ENCODE results near the gene CAPNS1.

Gene CAPNS1

GRCh38 chr19:36139473-36140303 is at the start of gene CAPNS1:
CAPNS1 (plus strand) TSS chr19:36140066; CDS start chr19:36141012, 946 bp downstream.
- DNase-seq = peak; percentile 96

- DNase-seq = no peak
Measured at GRCh38 chr19:36090910-36091695, 48.8 kb upstream of the CAPNS1 start.

GRCh38 chr19:36092566-36092965 is 47.3 kb upstream of the CAPNS1 start:
- no peak for DNase-seq

- DNase-seq = no peak
Measured at GRCh38 chr19:36093146-36093662, 46.7 kb upstream of the CAPNS1 start.

GRCh38 chr19:36093687-36094086 is 46.2 kb upstream of the CAPNS1 start:
- no peak for DNase-seq

- DNase-seq = no peak
Measured at GRCh38 chr19:36097036-36097435, 42.8 kb upstream of the CAPNS1 start.

- DNase-seq = no peak
Measured at GRCh38 chr19:36099166-36099785, 40.6 kb upstream of the CAPNS1 start.

GRCh38 chr19:36100476-36100875 is 39.4 kb upstream of the CAPNS1 start:
- no peak for DNase-seq

GRCh38 chr19:36101550-36102327 is 38.1 kb upstream of the CAPNS1 start:
- no peak for DNase-seq

- DNase-seq = no peak
Measured at GRCh38 chr19:36103040-36103626, 36.7 kb upstream of the CAPNS1 start.

GRCh38 chr19:36103842-36104552 is 35.9 kb upstream of the CAPNS1 start:
- no peak for DNase-seq

- DNase-seq = no peak
Measured at GRCh38 chr19:36106441-36106840, 33.4 kb upstream of the CAPNS1 start.

- no peak for DNase-seq
Measured at GRCh38 chr19:36106991-36107390, 32.9 kb upstream of the CAPNS1 start.

- DNase-seq = no peak
Measured at GRCh38 chr19:36108684-36109083, 31.2 kb upstream of the CAPNS1 start.

- no peak for DNase-seq
Measured at GRCh38 chr19:36110487-36111199, 29.2 kb upstream of the CAPNS1 start, which contains the start of gene OVOL3. OVOL3 (plus strand) TSS chr19:36111143; CDS start chr19:36111203, 60 bp downstream.

- no peak for DNase-seq
Measured at GRCh38 chr19:36111200-36111539, 28.7 kb upstream of the CAPNS1 start.

GRCh38 chr19:36112678-36113077 is 27.2 kb upstream of the CAPNS1 start:
- DNase-seq = no peak

- DNase-seq = no peak
Measured at GRCh38 chr19:36113425-36113824, 26.4 kb upstream of the CAPNS1 start.

GRCh38 chr19:36113894-36114720 is 25.8 kb upstream of the CAPNS1 start:
- DNase-seq = no peak
